Prostate gland (tissue), 2 donors: ENCODE data around the gene CTAGE1. TPM values are rescaled to one million over a fixed set of nuclear protein-coding genes. Genes with fewer than 3 reads are reported as not detected.

Experiments
- DNase-seq: peaks from one replicate; pipeline ENCODE4 v3.0.0-alpha.2; 2019; ENCODE audit warnings: low spot score
- H3K27ac ChIP-seq, 2 donors: fragments of 200-600 bp; sonication (generic); 2 replicates each; pipeline ENCODE4 v1.5.1; 2017 to 2019
- H3K27me3 ChIP-seq: fragments of 200-600 bp; sonication (generic); replicated peaks from 2 replicates; pipeline ENCODE4 v1.5.1; 2019; ENCODE audit not compliant: insufficient read depth
- H3K36me3 ChIP-seq, 2 donors: fragments of 200-600 bp; sonication (generic); 1 replicate in 1 of 2; 2 replicates in 1 of 2; pipeline versions ENCODE4 v1.5.1 to v1.8.1; 2017 to 2019
- H3K4me1 ChIP-seq: fragments of 200-600 bp; sonication (generic); replicated peaks from 2 replicates; pipeline ENCODE4 v1.5.1; 2019
- H3K4me3 ChIP-seq, 2 donors: fragments of 200-600 bp; sonication (generic); 2 replicates each; pipeline ENCODE4 v1.5.1; 2017 to 2019
- H3K9me3 ChIP-seq: fragments of 200-600 bp; sonication (generic); 2 replicates; pipeline ENCODE4 v1.5.1; 2017
- POLR2A ChIP-seq: fragments of 450-650 bp; IDR thresholded peaks from one replicate; pipeline ENCODE4 v1.6.1; 2016; ENCODE audit warnings: antibody characterized with exemption, mild to moderate bottlenecking
- POLR2AphosphoS5 ChIP-seq: sonication (generic); formaldehyde crosslinking; IDR thresholded peaks from one replicate; pipeline ENCODE4 v1.6.1; 2017; ENCODE audit warnings: antibody characterized with exemption
- WGBS: methylation state at CpG from one replicate; pipeline ENCODE4 v1.1.5; 2018; 5-methylcytosine and 5-hydroxymethylcytosine counted together
- intact Hi-C: fragments of 100-400 bp; cut with DNase I; formaldehyde crosslinking; loops from one replicate; pipeline ENCODE4 v1.14.2; 2022
- total RNA-seq, 2 donors: library from RNA; depleted of rRNA; stranded (reverse); fragments of >200 nt; gene quantifications; one replicate each; pipeline ENCODE4 v1.1.0, GENCODE V29; 2016
- TF ChIP-seq, protein P1 (sequence below), 4 experiments: fragments of 200-600 bp in 2 of 4; fragments of 450-650 bp in 2 of 4; sonication (generic) in 2 of 4; IDR thresholded peaks; 1 replicate in 3 of 4; 2 replicates in 1 of 4; pipeline ENCODE4 v1.5.1; 2016 to 2019; ENCODE audit warnings: antibody characterized with exemption in 4 of 4, mild to moderate bottlenecking in 2 of 4, moderate library complexity in 2 of 4

The CTAGE1 gene
- total RNA-seq, 2 donors from 2014 or later = 0.80 TPM; not detected in 1

- Histone ChIP-seq H3K4me1 (no peaks in the 10 kb centered on the region), H3K9me3 (no peaks in the 10 kb centered on the region), H3K27ac (no peak overlapping the region), H3K36me3 (no peaks in the 10 kb centered on the region), H3K27me3 (no peaks in the 10 kb centered on the region), H3K4me3 (no peak overlapping the region)
- intact Hi-C loops = no loop called here
- WGBS = 74% methylated on average over 5 of the region's 5 CpGs
- TF ChIP-seq POLR2AphosphoS5 (no peak), POLR2A (no peak)
- no peak for DNase-seq
These were observed 30.4 kb downstream of the CTAGE1 start for GRCh38 chr18:22387364-22387763.

DNA sequence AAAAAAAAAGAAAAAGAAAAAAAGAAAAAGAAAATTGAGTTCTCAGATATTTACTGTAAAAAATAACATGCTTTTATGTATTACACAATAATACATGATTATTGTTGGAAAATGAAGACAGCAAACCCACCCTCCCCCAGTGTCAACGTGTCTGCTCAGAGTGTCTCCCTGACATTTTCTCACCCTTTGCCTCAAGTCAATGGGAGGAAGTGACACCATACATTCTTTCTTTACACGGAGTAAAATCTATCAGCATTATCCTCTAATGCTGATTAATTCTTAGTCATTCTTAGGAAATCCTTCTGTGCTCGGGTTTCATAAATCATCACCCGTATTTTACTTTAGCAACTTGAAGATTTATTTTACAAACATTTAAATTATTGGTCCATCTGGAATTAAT, 32.0 kb downstream of the CTAGE1 start:
- H3K27ac ChIP-seq = no peak overlapping the region
- TF ChIP-seq POLR2AphosphoS5 = no peak
- TF ChIP-seq POLR2A = no peak
- TF ChIP-seq, protein P1, sequence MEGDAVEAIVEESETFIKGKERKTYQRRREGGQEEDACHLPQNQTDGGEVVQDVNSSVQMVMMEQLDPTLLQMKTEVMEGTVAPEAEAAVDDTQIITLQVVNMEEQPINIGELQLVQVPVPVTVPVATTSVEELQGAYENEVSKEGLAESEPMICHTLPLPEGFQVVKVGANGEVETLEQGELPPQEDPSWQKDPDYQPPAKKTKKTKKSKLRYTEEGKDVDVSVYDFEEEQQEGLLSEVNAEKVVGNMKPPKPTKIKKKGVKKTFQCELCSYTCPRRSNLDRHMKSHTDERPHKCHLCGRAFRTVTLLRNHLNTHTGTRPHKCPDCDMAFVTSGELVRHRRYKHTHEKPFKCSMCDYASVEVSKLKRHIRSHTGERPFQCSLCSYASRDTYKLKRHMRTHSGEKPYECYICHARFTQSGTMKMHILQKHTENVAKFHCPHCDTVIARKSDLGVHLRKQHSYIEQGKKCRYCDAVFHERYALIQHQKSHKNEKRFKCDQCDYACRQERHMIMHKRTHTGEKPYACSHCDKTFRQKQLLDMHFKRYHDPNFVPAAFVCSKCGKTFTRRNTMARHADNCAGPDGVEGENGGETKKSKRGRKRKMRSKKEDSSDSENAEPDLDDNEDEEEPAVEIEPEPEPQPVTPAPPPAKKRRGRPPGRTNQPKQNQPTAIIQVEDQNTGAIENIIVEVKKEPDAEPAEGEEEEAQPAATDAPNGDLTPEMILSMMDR (IDR thresholded peaks at IDR 0.05) = no peak
- DNase-seq = no peak
- H3K27me3 ChIP-seq = no peaks in the 10 kb centered on the region
- H3K9me3 ChIP-seq = no peaks in the 10 kb centered on the region
- WGBS = 50% methylated on average over 4 of the region's 4 CpGs
- intact Hi-C loops = no loop called here
- H3K36me3 ChIP-seq = no peaks in the 10 kb centered on the region
- no peak overlapping the region for H3K4me3 ChIP-seq
- H3K4me1 ChIP-seq = no peaks in the 10 kb centered on the region

- H3K9me3 ChIP-seq = no peaks in the 10 kb centered on the region
- WGBS = 49% methylated on average over 2 of the region's 2 CpGs
- no peak overlapping the region for H3K4me3 ChIP-seq
- intact Hi-C loops = no loop called here
- H3K4me1 ChIP-seq = no peaks in the 10 kb centered on the region
- no peak for DNase-seq
- H3K27ac ChIP-seq = no peak overlapping the region
- H3K27me3 ChIP-seq = no peaks in the 10 kb centered on the region
- TF ChIP-seq POLR2A = no peak
- TF ChIP-seq, protein P1 (IDR thresholded peaks at IDR 0.05) = peak in 2 of 4 experiments; percentile 17 to 33
- H3K36me3 ChIP-seq = no peaks in the 10 kb centered on the region
These were observed 38.9 kb downstream of the CTAGE1 start for GRCh38 chr18:22378672-22379282.

- H3K9me3 ChIP-seq = no peaks in the 10 kb centered on the region
- H3K36me3 ChIP-seq = no peaks in the 10 kb centered on the region
- no peak for TF ChIP-seq POLR2A
- TF ChIP-seq, protein P1 (IDR thresholded peaks at IDR 0.05) = no peak
- no peak for TF ChIP-seq POLR2AphosphoS5
- 98% methylated on average over 1 of the region's 1 CpG for WGBS
- no peak overlapping the region for H3K4me3 ChIP-seq
- no peak for DNase-seq
- H3K27me3 ChIP-seq = no peaks in the 10 kb centered on the region
- intact Hi-C loops = no loop called here
- no peaks in the 10 kb centered on the region for H3K4me1 ChIP-seq
- H3K27ac ChIP-seq = no peak overlapping the region
These were observed 39.9 kb downstream of the CTAGE1 start for GRCh38 chr18:22377769-22378168.

GRCh38 chr18:22370414-22370813, 47.3 kb downstream of the CTAGE1 start:
- Histone ChIP-seq H3K36me3 (no peaks in the 10 kb centered on the region), H3K4me1 (no peaks in the 10 kb centered on the region), H3K4me3 (no peak overlapping the region), H3K9me3 (no peaks in the 10 kb centered on the region), H3K27ac (no peak overlapping the region), H3K27me3 (no peaks in the 10 kb centered on the region)
- DNase-seq = no peak
- intact Hi-C loops = no loop called here
- TF ChIP-seq POLR2AphosphoS5 = no peak
- WGBS = 95% methylated on average over 4 of the region's 4 CpGs

DNA sequence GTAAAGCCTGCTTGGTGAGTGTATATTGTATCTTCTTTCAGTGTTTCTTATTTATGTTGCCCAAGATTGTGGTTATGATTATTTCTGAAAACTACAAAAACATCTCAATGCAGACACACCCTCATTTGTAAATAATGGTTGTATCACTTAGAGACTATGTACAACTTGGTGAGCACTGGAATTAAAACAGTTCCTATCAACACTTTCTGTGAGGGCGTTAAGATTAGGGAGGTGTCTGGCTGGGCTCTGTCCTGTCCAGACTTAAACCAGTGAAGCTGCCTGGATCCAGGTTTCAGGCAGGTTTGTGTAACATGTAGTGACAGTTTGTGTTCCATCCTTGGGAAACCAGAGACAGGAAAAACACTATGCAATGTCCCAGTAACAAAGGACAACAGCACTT, 49.7 kb downstream of the CTAGE1 start:
- TF ChIP-seq, protein P1 (IDR thresholded peaks at IDR 0.05) = no peak
- TF ChIP-seq POLR2AphosphoS5 (no peak), POLR2A (no peak)
- no peaks in the 10 kb centered on the region for H3K36me3 ChIP-seq
- 71% methylated on average over 1 of the region's 1 CpG for WGBS
- intact Hi-C loops = no loop called here
- no peak overlapping the region for H3K27ac ChIP-seq
- H3K9me3 ChIP-seq = no peaks in the 10 kb centered on the region
- no peaks in the 10 kb centered on the region for H3K4me1 ChIP-seq
- no peak overlapping the region for H3K4me3 ChIP-seq
- DNase-seq = no peak
- no peaks in the 10 kb centered on the region for H3K27me3 ChIP-seq
